Stimulated activated CD4-positive, alpha-beta T cell treated with anti-CD3 and anti-CD28 coated beads, Interleukin-4, amount 100 ng/mL, for 1 hour (primary cell): Measurements from ENCODE around the gene KIF1A.

ENCODE experiments used
- DNase-seq: peaks from one replicate; pipeline ENCODE4 v3.0.0-alpha.2; 2020

Gene KIF1A

DNA sequence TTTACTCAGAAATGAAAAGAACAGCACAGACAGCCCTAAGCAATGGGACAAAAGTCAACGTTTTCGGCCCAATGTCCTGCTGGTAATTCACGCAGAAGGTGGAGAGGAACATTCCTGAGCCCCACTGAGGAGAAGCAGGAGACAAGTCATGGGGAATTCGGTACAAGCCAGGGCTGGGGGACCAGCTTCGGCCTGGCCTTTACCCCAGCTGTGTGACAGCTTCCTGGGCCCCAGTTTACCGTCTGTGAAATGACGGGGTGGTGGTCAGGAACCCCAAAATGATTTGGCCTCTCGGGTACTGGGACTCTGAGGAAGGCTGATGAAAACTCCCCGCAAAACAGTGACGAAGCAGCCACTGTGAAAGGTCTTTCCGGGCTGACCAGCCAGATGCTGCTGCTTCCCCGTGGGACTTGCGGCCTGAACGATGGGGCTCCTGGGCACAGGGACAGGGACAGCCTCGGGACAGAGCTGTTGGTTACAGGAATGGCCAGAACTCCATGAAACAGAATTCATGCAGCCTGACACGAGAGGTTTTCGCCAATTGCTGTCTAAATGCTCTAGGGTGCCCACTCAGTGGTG is 21.6 kb downstream of the KIF1A start:
- no peak for DNase-seq

DNA sequence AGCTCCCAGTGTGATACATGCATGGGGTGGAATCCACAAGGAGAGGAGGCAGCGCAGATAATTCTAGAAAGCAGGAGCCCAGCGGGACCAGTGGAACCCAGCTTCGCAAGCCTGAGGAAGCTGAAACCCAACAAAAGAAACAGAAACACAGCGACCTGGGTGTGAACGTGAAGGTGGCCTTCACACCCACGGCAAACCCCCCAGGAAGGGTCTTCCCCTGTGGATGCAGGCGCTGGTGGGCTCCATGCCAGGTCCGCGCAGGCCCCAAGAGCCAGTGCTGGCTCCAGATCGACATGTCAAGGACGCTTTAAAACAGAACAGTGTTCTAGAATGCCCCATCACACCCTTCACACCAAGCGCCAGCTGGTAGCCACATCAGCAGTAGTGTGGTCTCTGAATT is 22.1 kb downstream of the KIF1A start:
- no peak for DNase-seq

DNA sequence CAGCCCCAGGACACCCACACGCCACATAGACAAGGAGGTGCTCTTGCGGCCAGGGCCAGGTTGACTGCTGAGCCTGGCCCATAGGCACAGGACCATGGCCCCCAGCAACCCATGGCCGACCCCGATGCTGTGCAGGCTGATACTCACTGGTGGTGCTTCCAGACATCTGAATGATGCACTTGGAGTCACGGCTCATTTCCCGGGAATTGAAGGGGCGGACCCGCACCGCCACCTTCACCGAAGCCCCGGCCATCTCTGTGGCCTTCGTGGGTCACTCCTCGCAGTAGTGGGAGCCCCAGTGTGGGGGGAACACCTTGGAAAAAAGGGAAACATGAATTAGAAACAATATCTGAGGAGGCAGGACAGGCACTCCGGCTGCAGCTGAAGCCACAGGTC is 22.5 kb downstream of the KIF1A start:
- no peak for DNase-seq

DNA sequence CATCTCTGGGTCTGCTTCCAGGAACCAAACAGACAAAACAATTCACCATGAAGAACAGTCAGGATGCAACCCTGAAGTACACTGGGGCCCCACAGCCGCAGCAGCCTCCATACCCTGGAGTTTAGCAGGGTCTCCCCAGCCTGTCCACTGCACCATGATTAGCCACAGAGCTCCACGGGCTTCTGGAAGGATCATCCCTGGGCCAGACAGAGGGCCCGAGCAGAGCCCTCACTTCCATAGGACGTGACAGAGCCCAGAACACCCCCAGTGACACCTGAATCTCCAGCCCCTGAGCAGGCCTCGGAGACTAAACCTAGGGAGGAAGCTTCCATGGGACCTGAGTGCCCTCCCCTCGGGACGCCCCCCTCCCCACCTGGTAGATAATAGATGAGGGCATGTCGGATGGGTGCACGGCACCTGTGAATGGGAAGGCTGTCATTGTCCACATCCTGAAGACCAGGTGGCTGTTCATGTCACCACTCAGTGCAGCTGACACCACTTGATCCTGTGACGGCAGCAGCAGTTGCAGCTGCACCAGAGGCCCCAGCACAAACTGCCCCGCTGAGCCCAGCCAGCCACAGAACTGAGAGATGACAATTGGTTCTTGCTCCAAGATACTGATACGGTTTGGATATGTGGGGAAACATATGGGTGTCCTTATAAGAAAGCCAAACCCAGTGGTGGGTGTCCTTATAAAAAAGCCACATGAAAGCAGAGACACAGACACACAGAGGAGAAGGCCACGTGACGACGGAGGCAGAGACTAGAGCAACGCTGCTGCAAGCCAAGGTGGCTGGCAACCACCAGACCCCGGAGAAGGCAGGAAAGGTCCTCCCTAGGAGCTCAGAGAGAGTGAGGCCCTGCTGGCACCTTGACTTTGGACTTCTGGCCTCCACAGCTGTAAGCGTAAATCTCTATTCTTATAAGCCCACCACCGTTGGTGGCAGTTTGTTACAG is 23.2 kb downstream of the KIF1A start:
- DNase-seq, result no peak

DNA sequence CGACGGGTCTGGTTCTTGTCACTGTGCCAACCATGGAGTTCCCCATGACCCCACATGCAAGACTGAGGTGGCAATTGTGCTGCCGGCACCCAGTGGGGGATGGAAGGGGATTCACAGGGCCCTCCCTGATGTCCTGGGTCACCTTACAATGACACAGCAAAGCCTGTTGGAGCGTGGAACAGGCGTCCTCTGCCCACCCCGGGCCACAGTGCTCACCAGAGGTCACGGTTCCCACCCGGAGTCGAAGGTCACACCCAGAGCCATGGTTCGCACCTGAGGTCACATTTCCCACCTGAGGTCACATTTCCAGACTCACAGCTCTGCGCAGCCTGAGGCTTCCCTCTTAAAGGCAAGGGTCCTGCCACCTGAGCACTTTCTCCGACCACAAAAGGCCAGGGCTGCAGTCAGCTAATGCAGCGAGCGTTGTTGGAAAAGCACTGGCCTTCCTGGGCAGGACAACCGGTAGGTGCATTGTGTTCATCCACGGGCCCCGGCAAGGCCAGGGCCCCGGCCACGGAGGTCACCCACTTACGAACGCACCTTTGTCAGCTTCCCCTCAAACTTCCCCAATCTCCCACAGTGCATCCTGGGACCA is 24.0 kb downstream of the KIF1A start:
- DNase-seq, result no peak

DNA sequence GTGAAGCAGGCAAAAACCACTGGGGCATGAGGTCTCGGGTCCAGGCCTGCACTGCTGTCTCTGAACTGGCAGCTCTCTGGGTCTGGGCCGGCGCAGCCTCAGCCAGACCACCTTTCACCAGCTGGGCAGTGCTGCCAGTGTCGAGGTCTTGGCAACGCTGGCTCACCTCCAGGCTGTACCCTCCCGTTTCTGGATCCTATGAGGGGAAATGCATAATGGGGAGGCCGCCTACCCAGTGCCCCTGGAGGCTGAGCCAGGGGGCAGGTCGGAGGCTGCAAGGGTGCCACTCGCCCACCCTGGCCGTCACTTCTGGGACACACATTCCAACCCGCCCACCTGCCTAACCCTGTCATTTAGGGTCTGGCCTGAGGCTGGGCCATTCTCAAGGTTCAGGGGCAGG is 24.6 kb downstream of the KIF1A start:
- DNase-seq, result peak; percentile 0

DNA sequence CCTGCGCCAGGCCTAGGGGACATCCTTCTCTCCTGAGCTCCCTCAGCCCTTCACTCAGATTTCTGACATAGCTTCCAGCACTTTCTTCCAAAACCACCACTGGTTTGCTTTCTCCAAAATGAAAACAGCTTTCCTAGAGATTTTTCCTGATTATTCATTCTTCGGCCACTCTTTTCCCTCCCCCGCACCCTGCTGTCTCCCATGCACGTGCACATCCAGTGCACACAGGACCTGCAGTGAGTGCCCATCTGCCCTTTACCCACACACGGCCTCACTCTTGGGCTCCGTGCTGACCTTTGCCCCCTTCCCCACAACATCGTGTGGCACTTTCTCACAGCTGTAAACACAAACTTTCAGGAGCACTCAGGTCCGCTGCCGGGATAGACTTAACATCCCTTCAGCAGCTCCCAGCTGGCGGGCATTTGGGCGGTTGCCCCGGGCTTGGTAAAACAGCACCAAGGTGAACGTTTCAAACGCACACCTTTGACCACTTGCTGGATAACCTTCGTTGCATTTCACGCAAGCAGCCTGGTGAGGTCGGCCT is 25.8 kb downstream of the KIF1A start:
- no peak for DNase-seq

DNA sequence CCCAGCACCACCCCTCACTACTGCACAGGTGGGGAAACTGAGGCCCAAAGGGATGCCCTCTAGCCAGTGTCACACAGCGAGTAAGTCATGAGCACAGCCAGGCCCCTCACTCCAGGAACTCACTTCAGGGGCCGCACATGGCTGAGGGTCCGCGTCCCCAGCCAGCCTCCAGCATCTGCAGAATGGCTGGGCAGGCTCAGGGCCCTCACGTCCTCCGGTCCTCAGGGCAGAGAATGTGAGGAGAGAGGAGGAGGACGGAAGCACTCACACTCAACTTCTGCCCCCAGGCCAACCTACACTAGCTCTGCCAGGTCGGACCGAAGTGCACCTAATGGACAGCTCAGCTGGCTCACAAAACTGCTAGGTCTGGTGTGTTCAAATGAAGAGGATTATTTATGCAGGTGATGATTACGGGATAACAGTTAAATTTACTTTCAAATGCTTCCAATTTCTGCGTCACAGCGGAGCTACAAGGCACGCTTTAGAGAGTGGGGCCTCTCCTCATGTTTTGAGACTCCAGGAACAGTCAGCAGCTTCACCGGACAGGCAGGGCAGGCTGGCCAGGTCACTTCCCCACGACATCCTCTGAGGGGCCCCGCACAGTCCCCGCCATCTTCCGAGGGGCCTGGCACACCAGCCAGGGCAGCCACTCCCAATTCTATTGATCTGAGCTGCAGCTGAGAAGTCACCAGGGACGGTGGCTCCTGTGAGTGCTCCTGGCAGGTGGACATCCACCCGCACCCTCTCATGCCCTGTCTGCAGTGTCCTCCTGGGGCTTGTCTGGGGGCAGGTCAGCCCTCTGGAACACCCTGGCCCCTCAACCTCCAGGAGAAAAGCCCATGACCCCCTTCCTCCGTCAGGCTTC is 26.5 kb downstream of the KIF1A start:
- peak; percentile 0 for DNase-seq

DNA sequence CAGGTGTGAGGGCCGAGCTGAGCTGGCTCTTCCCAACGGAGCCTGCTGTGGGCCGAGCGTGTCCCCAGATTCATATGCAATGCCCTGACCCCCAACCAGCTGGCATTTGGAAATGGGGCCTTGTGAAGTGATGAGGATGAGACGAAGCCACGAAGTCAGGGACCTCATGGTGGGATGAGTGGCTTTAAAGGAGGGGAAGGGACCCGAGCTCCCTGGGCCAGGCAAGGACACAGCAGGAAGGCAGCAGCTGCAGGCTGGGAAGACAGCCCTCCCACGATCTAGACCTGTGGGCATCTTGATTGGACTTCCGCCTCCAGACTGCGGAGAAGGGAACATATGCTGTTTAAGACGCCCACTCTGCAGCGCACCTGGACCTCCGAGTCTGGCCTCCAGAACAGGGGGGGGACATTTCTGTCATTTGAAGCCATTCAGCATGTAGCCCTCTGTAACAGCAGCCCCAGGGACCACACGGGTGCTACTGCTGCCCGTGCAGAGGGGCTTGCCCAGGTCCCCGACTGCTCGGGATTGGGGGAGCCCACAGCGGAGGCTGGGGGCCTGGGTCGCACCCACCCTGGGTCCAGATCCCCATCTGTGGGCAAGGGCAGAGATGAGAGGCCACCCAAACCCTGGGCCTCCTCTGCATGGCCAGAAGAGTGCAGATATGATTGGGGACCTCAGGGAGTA is 27.2 kb downstream of the KIF1A start:
- no peak for DNase-seq

DNA sequence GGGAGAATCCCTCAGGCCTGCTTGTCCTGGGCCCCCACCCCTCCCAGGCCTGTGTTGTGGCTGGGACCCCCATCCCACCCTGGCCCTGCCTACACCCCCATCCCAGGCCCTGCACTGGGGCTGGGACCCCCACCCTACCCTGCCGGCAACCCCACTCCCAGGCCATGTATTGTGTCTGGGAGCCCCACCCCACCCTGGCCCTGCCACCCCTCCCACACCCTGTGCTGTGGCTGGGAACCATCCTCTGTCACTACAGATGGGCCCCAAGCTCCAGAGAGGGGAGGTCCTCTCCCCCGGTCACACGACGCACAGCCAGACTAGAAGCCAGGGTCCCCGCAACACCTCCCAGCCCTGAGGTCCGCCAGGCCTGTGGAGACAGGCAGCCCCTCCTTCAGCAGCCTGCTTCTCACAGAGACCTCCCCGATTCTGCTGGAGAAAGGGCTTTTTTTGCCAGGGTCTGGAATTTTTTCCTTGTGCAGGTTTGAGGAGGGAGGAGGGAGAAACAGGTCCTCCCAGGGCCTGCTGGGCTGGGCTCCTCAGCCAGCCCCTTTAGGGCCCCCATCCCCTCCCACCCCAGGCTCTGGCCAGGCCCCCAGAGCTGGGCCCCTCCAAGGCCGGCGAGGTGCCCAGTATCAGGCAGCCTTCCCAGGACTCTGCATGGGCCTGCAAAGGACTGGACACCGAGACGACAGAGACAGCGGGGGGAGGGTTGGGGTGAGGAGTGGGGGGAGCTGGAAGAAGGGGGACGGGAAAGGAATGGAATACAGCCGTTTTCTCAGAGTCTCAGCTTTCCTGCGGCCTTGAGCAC is 28.0 kb downstream of the KIF1A start:
- DNase-seq, result no peak

DNA sequence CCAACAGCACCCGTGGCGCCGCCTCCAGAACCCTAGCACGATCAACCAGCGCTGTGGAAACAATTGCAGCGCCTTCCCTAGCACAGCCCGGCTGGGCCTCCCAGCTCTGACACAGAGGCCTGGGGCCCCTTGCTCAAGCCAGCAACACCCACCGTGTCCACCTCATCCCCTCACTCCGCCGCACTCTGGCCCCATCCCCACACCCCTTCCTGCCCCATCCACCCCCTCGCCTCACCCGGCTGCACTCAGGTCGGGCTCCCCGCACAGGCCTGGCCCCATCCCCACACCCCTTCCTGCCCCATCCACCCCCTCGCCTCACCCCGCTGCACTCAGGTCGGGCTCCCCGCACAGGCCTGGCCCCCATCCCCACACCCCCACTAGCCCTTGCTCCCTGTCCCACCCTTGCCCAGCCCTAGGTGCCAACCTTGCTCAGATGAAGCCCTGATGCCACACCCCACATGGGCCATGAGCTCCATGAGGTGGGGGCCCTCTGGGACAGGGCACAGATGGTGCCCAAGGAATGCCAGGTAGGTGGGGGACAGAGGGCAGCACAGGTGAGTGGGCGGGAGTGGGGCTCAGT is 28.7 kb downstream of the KIF1A start:
- no peak for DNase-seq

DNA sequence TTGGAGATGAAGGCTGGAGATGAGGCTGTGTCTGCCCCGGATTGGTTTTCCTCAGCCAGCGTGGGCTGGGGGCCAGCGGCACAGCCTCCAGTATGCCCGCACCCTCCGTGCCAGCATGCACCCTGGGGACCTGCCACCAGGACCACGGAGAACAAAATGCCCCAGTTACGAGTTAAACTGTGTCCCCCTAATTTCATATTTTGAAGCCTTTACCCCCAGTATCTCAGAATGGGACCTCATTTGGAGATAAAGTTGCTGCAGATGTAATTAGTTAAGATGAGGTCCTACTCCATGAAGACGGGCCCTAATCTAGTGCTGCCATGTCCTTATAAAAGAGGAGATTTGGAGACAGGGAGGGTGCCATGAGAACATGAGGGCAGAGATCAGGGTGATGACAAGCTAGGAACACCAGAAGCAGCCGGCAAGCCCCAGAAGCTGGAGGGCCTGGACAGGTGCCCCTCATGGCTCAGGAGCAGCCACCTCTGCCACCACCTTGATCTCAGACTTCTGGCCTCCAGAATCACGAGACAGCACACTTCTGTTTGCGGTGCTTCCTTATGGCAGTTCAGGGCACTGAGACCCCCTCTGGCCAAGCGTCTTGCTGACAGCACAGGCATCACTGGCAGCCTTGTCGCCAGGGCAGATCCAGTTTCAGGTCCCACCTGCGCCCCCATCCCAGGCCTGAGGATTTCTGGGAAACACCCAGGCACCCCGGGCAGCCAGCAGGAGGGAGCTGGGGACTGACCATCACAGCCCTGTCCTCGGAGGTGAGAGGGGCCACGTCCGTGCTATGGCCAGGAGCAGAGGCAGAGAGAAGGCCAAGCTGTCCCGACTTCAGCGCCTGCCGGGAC is 29.4 kb downstream of the KIF1A start:
- no peak for DNase-seq

DNA sequence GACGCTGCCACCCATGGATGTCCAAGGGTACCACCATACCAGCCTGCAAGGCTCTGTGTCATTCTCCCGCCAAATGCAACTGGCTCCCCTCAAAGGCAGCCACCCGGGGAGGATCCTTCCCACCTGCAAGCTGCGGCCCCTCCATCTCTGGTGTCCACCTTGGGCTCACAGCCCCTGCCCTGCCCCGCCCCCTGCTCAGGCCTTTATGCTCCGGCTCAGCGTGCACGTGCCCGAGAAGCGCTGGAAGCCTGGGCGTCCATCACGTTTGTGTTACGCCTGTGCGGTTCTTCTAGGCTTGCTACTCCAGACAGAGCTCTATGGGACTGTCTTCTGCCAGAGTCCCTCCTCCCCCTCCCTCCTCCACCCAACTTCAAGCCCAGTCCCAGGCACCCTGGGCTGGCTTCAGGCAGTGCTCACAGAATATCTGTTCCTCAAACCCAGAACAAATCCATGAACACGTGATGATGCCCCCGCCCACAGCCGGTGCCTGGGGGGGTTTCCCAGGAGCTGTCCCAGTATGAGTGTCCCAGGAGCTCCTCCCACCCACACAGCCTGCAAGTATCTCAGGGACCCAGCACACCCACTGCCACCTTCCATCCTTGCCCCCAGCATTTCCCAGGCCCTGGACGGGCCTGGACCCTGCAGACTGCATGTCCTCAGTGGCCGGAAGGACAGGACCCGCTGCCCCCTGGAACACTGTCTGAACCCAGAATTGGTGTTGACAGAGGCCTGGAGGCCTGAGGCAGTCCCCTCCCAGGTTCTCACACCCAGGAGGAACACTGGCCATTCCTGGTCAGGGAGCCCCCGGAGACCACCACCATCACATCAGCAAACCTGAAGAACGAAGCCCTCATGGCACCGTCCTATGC is 30.3 kb downstream of the KIF1A start:
- DNase-seq, result no peak

DNA sequence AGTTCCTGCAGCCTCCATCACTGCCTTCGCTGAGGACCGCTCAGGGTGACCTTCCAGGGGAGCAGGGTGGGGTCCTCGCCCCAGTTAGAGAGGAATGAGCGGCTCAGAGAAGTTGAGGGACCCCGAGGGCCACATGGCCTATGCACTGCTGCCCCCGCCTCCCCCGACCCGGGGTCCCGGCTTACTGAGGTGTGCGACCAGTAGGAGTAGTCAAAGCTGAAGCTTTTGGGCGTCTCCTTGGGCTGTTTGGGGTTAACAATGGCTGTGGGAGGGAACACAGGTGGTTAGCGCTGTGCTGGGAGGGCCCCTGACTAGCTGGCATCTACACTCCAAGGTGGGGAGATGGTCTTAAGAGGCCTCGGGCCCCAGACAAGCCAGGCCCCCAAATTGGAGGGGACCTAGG is 31.0 kb downstream of the KIF1A start:
- no peak for DNase-seq

DNA sequence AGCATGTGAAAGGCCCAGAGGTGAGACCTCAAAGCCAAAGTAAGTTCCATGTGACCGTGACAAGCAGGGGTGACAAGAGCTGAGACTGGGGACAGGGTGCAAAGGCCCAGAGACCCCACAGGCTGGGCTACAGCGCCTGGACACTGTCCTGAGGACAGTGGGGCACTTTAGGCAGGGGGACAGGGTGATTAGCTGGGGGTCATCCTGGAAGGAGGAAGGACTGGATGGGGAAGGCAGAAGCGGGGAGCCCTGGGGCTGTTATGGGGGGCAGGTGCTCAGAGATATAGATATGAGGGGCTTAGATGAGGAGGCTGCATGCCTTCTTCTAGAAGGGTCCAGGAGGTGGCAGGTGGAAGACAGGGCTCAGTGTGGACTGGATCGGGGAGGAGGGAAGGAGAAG is 31.5 kb downstream of the KIF1A start:
- no peak for DNase-seq

DNA sequence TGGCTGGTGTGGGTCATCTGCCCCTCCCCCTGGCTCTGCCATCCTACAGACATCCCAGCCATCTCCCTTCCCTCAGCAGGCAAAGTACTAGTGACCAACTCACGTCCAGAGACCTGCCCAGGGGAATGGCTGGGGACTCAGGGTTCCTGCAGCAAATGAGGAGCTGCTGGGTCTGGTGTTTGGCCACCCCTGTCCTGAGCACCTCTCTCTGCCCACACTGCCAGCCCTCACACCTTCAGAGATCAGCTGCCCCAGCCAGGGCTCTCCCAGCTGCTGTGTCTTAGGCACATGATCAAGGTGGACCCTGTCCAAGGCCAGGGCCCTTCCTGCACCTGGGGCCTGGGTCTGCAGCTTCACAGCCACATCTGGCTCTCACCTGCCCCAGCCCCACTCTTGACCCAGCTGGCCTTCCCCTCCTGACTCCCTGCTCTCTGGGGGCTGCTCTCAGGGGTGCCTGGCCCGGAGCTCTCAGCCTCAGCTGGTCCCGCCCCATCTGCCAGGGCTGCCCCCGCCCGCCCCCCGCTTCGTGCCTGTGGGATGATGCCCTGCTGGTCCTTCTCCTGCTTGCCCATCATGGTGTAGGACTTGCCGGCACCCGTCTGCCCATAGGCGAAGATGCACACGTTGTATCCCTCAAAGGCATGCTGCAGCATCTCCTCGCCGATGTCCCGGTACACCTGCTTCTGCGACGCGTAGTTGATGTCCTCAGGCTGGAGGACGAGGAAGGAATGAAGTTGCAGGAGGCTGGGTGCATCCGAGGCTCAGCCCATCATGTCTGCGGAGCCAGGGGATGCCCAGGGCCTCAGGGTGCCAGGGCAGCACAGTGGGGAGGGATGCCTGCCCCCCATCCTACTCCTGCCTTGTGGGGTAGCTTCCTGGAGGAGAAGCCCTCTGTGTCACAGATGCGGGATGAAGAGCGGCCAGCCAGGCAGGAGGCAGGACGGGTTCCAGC is 32.2 kb downstream of the KIF1A start:
- no peak for DNase-seq

DNA sequence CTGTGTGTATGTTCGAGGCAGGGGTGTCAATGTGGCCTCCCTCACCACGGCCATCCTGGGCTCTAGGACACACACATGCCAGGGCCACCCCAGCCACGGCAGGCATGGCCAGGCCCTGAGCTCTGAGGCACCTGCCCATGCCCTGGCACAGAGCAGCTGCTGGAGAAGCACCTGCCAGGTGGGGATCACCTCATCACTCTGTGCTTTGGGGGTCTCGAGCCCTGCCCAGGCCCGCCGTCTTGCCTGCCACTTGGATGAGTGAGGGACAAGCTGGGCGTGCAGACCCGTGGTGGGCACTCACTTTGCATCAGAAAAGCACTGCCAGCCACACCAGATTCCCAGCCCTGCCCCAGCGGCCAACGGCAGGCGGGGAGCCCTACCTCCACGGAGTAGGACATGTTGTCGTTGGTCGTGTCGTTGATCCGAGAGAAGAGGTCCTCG is 33.1 kb downstream of the KIF1A start:
- no peak for DNase-seq
